H1 (cell line): Measurements from ENCODE around the gene INPP5F. TPM values are rescaled to one million over a fixed set of nuclear protein-coding genes. Genes with fewer than 3 reads are reported as not detected.

Experiments used
- ASH2L ChIP-seq: fragments of 200-600, 300-600 bp; sonication (generic); IDR thresholded peaks from one replicate; pipeline ENCODE4 v1.7.1; 2017; ENCODE audit warnings: low read length
- ATF3 ChIP-seq: IDR thresholded peaks from 2 replicates; pipeline ENCODE4 v1.6.1; 2011; ENCODE audit warnings: low read depth, mild to moderate bottlenecking, low read length; ENCODE audit not compliant: insufficient read depth
- BACH1 ChIP-seq: IDR thresholded peaks from 2 replicates; pipeline ENCODE4 v1.6.1; 2012; ENCODE audit warnings: low read length, improper control_type of control experiment
- BRCA1 ChIP-seq: IDR thresholded peaks from 2 replicates; pipeline ENCODE4 v1.6.1; 2012; ENCODE audit warnings: low read depth, low read length, improper control_type of control experiment
- CHD1 ChIP-seq: IDR thresholded peaks from 2 replicates; pipeline ENCODE4 v1.6.1; 2012; ENCODE audit warnings: low read depth, low read length, improper control_type of control experiment
- CTBP2 ChIP-seq: IDR thresholded peaks from 2 replicates; pipeline ENCODE4 v1.7.0; 2011; ENCODE audit warnings: borderline replicate concordance, mild to moderate bottlenecking, moderate library complexity, mixed read lengths, low read length; ENCODE audit not compliant: insufficient read depth, insufficient read length
- E2F6 ChIP-seq: IDR thresholded peaks from 2 replicates; pipeline ENCODE4 v1.6.1; 2012; ENCODE audit warnings: inconsistent platforms
- HDAC2 ChIP-seq, 2 experiments: fragments of 300-600 bp in 1 of 2; sonication (generic) in 1 of 2; IDR thresholded peaks; 2 replicates each; pipeline ENCODE4 v1.6.1; 2011 to 2012; ENCODE audit warnings: low read depth in 2 of 2, low read length in 2 of 2, mild to moderate bottlenecking in 2 of 2, moderate library complexity in 2 of 2, borderline replicate concordance in 1 of 2, inconsistent platforms in 1 of 2
- JUND ChIP-seq: IDR thresholded peaks from 2 replicates; pipeline ENCODE4 v1.6.1; 2011; ENCODE audit warnings: mild to moderate bottlenecking, improper control_type of control experiment, low read length
- KDM1A ChIP-seq: fragments of 200-600, 300-600 bp; sonication (generic); IDR thresholded peaks from 2 replicates; pipeline ENCODE4 v1.7.1; 2016; ENCODE audit warnings: mild to moderate bottlenecking, low read length, borderline replicate concordance
- POU5F1 ChIP-seq: IDR thresholded peaks from 2 replicates; pipeline ENCODE4 v1.6.1; 2011; ENCODE audit warnings: low read depth, mild to moderate bottlenecking, low read length, moderate library complexity
- RBBP5 ChIP-seq: IDR thresholded peaks from 2 replicates; pipeline ENCODE4 v1.7.1; 2012; ENCODE audit warnings: low read depth, mild to moderate bottlenecking, inconsistent platforms, low read length, moderate library complexity, borderline replicate concordance
- SIN3A ChIP-seq, 2 experiments: IDR thresholded peaks in 1 of 2; conservative IDR thresholded peaks in 1 of 2; 2 replicates each; pipeline ENCODE4 v1.6.1; 2011 to 2012; ENCODE audit warnings: low read length in 2 of 2, improper control_type of control experiment in 1 of 2, low read depth in 1 of 2, mild to moderate bottlenecking in 1 of 2
- SUZ12 ChIP-seq: fragments of 200-600 bp; sonication (generic); IDR thresholded peaks from 2 replicates; pipeline ENCODE4 v1.6.1; 2012; ENCODE audit warnings: mild to moderate bottlenecking, inconsistent platforms, low read length, moderate library complexity, mixed read lengths
- YY1 ChIP-seq: IDR thresholded peaks from 2 replicates; pipeline ENCODE4 v1.6.1; 2011; ENCODE audit warnings: low read depth, mild to moderate bottlenecking, low read length
- polyA plus RNA-seq, 7 experiments: library from polyadenylated mRNA; depleted of rRNA in 3 of 7; stranded (reverse) in 5 of 7; unstranded in 2 of 7; fragments of >200 nt in 5 of 7; fragments of 200-250 nt in 2 of 7; gene quantifications; 1 replicate in 5 of 7; 2 replicates in 1 of 7; 4 replicates in 1 of 7; pipeline versions ENCODE4 v1.2.1 to v1.2.3, GENCODE V29; 2011 to 2013; ENCODE audit warnings: missing spikeins in 2 of 7, mixed read lengths in 2 of 7
- total RNA-seq: library from RNA; stranded (reverse); fragmentation: NEBNext Ultra II Directional; extraction: Animal tissue kit (Norgen Biotek cat#: 25700); gene quantifications from 2 replicates; pipeline ENCODE4 v1.2.1, GENCODE V29; 2021

Gene INPP5F
- total and polyA plus RNA-seq, 2 of the 8 experiments (the other 6 are each of a cell fraction or from before 2014, with no cell fraction given), result 50.1 to 101 TPM

GRCh38 chr10:119872860-119873681 lies 147.2 kb downstream of the INPP5F start (continued):
- TF ChIP-seq YY1 (peak; percentile 98), BACH1 (peak; percentile 8; the same call in 1 of the 2 replicates), ATF3 (no peak), ASH2L (peak; percentile 70), SIN3A (conservative IDR thresholded peaks at IDR 0.05 in 1 of 2, IDR thresholded peaks at IDR 0.05 in 1 of 2; ENCODE audit: low read depth in 1 of 2, low read length in 2 of 2) (peak in 1 of 2 experiments; percentile 67; a peak in 1 of 4 replicates), E2F6 (peak; percentile 8; the same call in 1 of the 2 replicates), CHD1 (no peak), HDAC2 (IDR thresholded peaks at IDR 0.05; ENCODE audit: borderline replicate concordance in 1 of 2, low read depth in 2 of 2, low read length in 2 of 2) (no peak; a peak in 1 of 4 replicates), RBBP5 (0 out of 2 replicates have a peak, but pooled peaks have one; percentile 28), JUND (0 out of 2 replicates have a peak, but pooled peaks have one; percentile 11), SUZ12 (peak; percentile 45; the same call in 1 of the 2 replicates), KDM1A (peak; percentile 71; the same call in 1 of the 2 replicates), BRCA1 (no peak), CTBP2 (peak; percentile 30), POU5F1 (no peak)
- TF ChIP-seq, all 59 proteins: peak for 20
